ENCODE data around the gene C1QTNF1.

DNA sequence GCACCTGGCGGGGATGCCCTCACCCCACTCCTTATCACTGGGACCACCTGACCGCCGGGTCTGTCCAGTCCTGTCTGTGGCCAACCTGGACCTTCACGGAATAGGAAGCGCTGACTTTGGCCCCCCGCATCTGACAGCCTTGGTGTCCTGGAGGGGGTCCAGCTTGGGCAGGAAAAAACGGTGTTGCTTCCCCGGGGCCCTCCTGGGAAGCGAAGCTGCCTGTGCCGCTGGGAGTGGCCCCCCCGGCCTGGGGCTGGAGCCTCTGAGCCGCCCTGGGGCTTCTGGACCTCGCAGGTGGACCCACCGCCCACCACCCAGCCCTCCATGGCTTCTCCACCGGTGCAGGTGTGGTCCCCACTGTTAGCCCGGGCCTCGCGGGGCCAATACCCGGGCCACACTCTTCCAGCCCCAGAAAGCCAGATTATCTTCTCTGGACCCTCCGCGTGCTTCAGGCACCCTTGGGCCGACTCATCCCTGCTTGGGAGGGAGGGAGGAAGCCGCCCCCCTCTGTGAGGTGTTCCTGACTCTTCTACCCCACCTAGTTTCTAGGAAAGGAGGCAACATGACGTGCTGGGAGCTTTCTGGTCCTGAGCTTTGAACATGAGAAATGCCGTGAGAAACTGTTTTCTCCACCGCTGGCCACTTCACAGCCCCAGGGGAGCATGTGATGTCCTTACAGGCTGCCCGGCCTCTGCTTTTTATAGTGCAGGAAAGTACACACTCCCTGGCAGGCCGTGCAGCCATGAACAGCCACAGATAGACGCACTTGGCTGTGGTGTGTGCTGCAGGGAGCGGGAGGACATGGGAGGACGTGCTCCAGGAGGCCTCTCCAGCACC, 1.1 kb downstream of the C1QTNF1 start:
- no peak for TF ChIP-seq EZH2 (IDR thresholded peaks at IDR 0.05; ENCODE audit: borderline replicate concordance, insufficient read depth, low read depth, low read length, poor library complexity, severe bottlenecking)
- TF ChIP-seq, protein P1, sequence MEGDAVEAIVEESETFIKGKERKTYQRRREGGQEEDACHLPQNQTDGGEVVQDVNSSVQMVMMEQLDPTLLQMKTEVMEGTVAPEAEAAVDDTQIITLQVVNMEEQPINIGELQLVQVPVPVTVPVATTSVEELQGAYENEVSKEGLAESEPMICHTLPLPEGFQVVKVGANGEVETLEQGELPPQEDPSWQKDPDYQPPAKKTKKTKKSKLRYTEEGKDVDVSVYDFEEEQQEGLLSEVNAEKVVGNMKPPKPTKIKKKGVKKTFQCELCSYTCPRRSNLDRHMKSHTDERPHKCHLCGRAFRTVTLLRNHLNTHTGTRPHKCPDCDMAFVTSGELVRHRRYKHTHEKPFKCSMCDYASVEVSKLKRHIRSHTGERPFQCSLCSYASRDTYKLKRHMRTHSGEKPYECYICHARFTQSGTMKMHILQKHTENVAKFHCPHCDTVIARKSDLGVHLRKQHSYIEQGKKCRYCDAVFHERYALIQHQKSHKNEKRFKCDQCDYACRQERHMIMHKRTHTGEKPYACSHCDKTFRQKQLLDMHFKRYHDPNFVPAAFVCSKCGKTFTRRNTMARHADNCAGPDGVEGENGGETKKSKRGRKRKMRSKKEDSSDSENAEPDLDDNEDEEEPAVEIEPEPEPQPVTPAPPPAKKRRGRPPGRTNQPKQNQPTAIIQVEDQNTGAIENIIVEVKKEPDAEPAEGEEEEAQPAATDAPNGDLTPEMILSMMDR (IDR thresholded peaks at IDR 0.05), result no peak

Measured in B cell (primary cell).